ENCODE results near the gene LRRTM4. TPM values are rescaled to one million over a fixed set of nuclear protein-coding genes. Genes with fewer than 3 reads are reported as not detected.
A peak's percentile ranks its signal among the peaks of the same experiment; 100 is the strongest.
"Not testable (repeated sequence)": the region's sequence is repeated elsewhere in the genome, so short reads cannot be mapped to it uniquely, and the experiment has no call there.

The LRRTM4 gene
- total RNA-seq, 1 experiment from 2014 or later, result not detected

DNA sequence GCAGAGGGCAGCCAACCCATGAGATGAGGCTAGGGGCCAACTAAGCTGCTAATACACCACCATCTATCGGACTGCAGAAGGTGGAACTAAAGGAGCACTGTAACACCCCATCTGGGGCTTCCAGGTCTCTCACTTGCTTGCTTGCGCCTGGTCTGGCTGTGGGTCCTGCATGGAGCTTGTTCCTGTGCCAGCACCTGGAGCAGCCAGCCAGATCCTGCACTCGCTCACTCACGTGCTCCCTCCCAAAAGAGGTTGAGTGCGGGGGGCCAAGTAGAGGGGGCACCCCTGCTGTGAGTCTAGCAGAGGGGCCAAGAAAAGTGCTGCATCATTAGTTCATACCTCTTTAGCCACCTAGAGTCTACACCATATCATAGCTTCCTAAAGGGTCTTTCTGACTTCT lies 250.9 kb downstream of the LRRTM4 start:
- Histone ChIP-seq H3K27me3 (no peaks in the 10 kb centered on the region), H3K36me3 (no peaks in the 10 kb centered on the region), H3K9me3 (no peaks in the 10 kb centered on the region), H3K4me3 (no peak overlapping the region)
- DNase-seq, result no peak

DNA sequence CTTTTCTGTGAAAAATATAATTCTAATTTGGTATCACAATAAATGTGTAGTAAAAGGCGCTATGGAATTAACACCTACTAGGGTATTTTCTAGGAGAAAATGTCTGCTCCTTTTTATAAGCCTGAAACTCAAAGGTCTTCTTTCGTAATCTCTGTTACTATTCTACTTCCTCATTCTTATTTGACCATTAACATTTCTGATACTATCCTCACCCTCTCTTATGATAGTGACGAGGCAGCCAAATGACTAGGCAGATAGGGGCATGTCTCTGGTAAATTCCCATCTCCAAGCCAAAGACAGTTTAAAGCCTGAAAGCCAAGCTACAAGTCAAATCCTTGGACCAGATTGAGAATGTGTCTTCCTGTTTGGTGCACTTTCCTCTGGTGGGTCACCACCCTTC lies 251.7 kb downstream of the LRRTM4 start:
- H3K27me3 ChIP-seq, result no peaks in the 10 kb centered on the region
- H3K9me3 ChIP-seq, result no peaks in the 10 kb centered on the region
- peak; percentile 7 for DNase-seq
- H3K36me3 ChIP-seq, result no peaks in the 10 kb centered on the region
- H3K4me3 ChIP-seq, result no peak overlapping the region

DNA sequence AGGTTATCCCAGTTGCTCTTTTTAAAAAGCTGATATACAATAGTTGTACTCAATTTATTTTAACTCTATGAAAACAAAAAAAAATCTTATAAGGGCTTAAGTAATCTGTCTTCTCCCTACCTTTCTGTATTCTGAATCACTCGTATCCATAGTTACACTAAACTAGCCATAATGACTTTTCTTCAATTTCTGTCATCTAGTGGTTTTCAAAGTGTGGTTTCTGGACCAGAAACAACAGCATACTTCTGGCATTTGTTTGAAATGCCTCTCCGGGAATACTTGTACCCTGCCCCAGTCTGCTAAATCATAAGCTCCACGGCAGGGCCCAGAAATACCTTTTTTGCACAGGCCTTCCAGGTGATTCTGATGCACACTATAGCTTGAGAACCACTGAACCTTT lies 253.6 kb downstream of the LRRTM4 start:
- Histone ChIP-seq H3K4me3 (no peak overlapping the region), H3K27me3 (no peaks in the 10 kb centered on the region), H3K9me3 (no peaks in the 10 kb centered on the region), H3K36me3 (no peaks in the 10 kb centered on the region)
- no peak for DNase-seq

GRCh38 chr2:77232909-77233425 lies 289.2 kb downstream of the LRRTM4 start:
- no peaks in the 10 kb centered on the region for H3K36me3 ChIP-seq
- H3K27me3 ChIP-seq, result no peaks in the 10 kb centered on the region
- no peak overlapping the region for H3K4me3 ChIP-seq
- no peak for DNase-seq
- no peaks in the 10 kb centered on the region for H3K9me3 ChIP-seq

DNA sequence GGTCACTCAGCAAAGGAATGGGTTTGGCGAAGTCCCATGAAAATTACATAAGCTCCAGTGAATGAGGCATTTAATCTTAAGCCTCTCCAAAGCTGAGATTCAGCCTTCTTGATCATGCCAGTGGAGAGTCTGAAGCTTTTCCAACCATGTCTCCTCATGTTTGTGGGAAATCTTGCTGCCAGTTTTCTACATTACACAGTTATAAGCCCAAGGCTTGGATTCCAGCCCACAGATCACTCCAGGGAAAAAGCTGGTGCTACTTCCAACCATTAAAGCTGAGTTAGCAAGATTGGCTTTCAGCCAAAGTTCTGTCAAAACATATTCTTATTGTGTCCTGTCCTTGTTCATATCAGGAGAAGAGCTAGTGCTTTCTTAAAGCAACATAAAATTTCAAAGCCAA lies 293.8 kb downstream of the LRRTM4 start:
- DNase-seq, result peak; percentile 72
- Histone ChIP-seq H3K27me3 (no peaks in the 10 kb centered on the region), H3K36me3 (no peaks in the 10 kb centered on the region), H3K9me3 (no peaks in the 10 kb centered on the region), H3K4me3 (no peak overlapping the region)

DNA sequence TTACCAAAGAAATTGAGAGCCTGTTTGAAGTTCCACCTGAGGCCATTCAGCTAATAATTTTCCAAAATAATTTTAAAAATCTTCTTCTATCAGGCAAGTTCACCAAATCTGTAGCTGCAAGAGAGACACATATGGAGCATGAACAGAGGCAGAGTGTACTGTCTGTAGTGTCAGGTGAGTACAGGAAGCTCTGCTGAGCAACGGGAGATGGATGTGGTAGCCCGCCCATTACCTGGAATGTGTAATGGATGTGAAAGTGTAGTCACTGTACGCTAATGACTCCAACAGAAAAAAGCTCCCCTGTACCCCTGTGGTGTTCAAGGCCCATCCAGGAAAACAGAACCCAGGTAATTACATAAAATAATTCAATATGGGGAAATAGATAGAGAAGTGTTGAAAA lies 311.5 kb downstream of the LRRTM4 start:
- Histone ChIP-seq H3K36me3 (no peaks in the 10 kb centered on the region), H3K4me3 (no peak overlapping the region), H3K9me3 (no peaks in the 10 kb centered on the region), H3K27me3 (no peaks in the 10 kb centered on the region)
- no peak for DNase-seq

GRCh38 chr2:77207331-77207730 lies 314.8 kb downstream of the LRRTM4 start:
- Histone ChIP-seq H3K4me3 (no peak overlapping the region), H3K9me3 (no peaks in the 10 kb centered on the region), H3K36me3 (no peaks in the 10 kb centered on the region), H3K27me3 (no peaks in the 10 kb centered on the region)
- DNase-seq, result no peak

DNA sequence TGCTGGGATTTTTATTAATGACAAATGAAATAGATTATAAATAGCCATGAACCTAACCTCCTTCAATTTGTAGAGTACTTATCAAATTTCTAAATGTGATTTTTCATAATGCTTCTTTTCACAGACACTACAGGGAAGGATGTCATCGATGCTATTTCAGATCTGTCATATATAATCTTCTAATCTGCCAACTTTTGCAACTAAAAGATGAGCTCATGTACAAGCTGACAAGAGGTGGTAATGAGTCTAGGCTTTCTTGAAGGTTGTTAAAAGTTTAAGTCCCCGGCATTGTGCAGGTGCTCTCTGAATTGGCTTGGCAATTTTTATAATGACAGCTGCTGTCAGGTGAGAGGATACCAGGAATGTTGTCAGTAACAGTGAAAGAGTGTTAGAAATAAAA lies 320.4 kb downstream of the LRRTM4 start:
- Histone ChIP-seq H3K27me3 (no peaks in the 10 kb centered on the region; the same call in 1 of the 2 replicates), H3K4me3 (no peak overlapping the region), H3K36me3 (no peaks in the 10 kb centered on the region)

DNA sequence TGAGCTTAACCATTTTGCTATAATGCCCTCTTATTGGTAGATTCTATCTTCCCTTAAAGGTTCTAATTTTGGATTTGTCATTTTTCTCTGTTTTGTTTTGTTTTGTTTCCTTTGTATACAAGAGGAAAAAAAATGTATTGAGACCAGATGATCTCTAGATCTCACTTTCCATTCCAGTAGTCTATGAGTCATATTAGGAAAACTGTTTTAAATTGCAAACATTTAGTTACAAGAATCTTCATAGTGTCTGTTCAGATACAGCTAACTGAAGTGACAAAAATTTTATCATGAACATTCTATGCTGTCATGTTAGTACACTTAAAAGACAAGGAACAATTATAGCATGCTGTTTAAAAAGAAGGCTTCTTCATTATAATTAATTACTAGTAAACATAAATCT lies 322.8 kb downstream of the LRRTM4 start:
- Histone ChIP-seq H3K4me3 (no peak overlapping the region), H3K9me3 (no peaks in the 10 kb centered on the region), H3K36me3 (no peaks in the 10 kb centered on the region), H3K27me3 (no peaks in the 10 kb centered on the region; the same call in 1 of the 2 replicates)
- DNase-seq, result no peak

More for the DNA sequence above, 320.4 kb downstream of the LRRTM4 start:
- H3K9me3 ChIP-seq, result no peaks in the 10 kb centered on the region
- DNase-seq, result no peak

DNA sequence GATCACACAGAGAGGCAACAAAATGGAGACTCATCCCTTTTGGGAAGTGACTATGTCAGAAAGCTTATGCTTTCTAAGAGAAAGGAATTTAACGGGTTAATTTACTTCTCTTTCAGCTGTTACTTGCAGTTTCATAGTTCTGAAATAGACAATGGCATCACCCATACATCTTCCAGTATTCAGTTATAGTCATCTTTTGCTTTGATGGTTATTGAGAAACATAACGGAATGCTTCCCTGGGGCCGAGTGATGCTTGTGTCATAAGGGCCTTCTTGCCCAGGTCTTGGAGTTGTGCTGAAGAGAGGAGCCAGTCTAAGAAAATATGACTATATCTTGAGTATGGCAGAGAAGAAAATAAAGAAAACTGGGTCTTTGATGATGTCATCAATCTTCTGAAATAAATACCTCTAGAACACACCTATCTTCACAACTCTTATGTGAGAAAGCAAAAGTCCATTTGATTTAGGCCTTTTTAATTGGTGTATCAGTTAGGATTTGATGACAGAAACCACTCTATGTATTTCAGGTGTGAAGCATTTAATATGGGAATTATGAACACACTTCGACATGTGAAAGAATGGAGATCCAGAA lies 328.2 kb downstream of the LRRTM4 start:
- Histone ChIP-seq H3K27me3 (no peaks in the 10 kb centered on the region), H3K4me3 (no peak overlapping the region), H3K9me3 (no peaks in the 10 kb centered on the region), H3K36me3 (no peaks in the 10 kb centered on the region)
- DNase-seq, result no peak

DNA sequence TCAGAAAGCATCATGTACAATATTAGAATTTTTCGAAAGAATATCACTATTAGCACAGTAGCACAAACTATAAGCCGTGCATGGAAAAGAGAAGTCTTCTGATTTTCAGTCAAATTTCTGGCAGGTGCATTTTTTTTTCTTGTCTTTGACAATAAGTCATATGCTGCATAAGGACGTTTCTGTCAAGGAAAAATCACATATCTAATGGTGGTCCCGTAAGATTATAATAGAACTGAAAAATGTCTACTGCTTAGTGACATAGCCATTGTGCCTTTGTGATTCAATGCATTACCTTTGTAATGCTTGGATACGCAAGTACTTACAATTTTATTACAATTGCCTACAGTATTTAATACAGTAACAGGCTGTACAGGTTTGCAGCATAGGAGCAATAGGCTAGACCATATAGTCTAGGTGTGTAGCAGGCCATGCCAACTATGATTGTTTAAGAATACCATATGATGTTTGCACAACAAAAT lies 329.3 kb downstream of the LRRTM4 start:
- no peak for DNase-seq
- Histone ChIP-seq H3K4me3 (no peak overlapping the region), H3K27me3 (no peaks in the 10 kb centered on the region), H3K9me3 (no peaks in the 10 kb centered on the region), H3K36me3 (no peaks in the 10 kb centered on the region)

DNA sequence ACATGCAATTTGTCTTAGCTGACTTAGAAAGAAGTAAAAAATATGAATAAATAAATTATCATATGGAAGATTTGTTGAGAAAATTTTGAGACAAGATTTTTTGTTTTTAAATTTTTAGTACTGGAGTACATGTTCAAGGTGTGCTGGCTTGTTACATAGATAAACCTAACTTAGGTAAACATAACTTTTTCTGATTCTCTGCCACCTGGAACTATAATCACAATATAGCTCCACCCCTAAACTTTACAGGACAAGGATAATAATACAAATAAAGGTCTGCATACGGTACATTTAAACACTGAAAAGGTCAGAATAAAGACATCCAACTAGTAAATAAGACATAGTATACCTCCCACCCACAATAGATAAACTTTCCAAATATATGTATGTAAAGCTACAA lies 330.5 kb downstream of the LRRTM4 start:
- Histone ChIP-seq H3K9me3 (no peaks in the 10 kb centered on the region), H3K27me3 (no peaks in the 10 kb centered on the region), H3K4me3 (no peak overlapping the region), H3K36me3 (no peaks in the 10 kb centered on the region)
- no peak for DNase-seq

GRCh38 chr2:77190721-77191346 lies 331.3 kb downstream of the LRRTM4 start:
- no peak for DNase-seq
- no peaks in the 10 kb centered on the region for H3K36me3 ChIP-seq
- H3K27me3 ChIP-seq, result no peaks in the 10 kb centered on the region
- no peaks in the 10 kb centered on the region for H3K9me3 ChIP-seq
- H3K4me3 ChIP-seq, result no peak overlapping the region

DNA sequence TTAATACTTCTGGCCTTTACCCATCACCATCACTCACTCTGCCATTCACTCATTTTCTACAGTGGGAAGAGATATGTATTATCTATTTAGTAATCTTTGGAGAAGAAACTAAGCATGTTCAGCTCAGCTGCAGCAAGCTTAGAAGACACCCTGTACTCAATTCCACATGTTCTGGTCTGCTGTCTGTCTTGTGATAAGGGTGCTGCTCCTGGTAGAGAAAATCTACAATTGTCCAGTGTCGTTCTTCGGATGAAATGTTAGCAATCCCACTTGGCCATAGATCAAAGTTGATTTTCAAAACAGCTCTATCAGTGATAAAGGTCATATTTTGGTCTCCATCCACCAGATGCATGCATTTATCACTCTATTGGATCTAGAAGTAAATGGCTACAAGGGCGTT lies 337.1 kb downstream of the LRRTM4 start:
- Histone ChIP-seq H3K36me3 (no peaks in the 10 kb centered on the region), H3K4me3 (no peak overlapping the region), H3K9me3 (no peaks in the 10 kb centered on the region), H3K27me3 (no peaks in the 10 kb centered on the region)
- DNase-seq, result no peak

GRCh38 chr2:77179297-77179696 lies 342.9 kb downstream of the LRRTM4 start:
- no peak for DNase-seq
- Histone ChIP-seq H3K27me3 (no peaks in the 10 kb centered on the region), H3K36me3 (no peaks in the 10 kb centered on the region)

DNA sequence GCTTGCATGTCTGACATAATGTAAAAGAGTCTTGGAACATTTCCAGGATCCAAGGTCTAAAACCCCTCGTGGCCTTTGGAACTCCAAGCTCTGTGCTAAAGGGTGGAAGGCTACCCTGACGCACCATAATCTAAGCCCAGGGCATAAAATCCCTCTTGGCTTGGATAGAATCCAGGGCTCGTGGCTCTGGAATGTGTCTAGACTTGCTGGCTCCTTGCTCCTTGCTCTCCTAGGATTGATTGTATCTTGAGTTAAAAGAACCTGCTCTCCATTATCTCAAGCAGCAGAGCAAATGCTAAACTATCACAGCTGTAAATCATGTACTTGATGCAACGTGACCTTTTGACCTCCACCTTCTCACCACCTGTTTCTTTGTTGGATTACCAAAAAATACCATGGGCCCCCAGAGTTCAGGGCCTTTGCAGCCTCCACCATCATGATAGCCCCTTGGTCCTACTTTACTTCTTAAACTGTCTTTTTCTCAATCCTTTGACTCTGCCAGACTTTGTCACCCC lies 346.9 kb downstream of the LRRTM4 start:
- H3K4me3 ChIP-seq, H3K9me3 ChIP-seq, H3K27me3 ChIP-seq, DNase-seq, H3K36me3 ChIP-seq: not testable (repeated sequence)

More at GRCh38 chr2:77179297-77179696, 342.9 kb downstream of the LRRTM4 start:
- no peaks in the 10 kb centered on the region for H3K9me3 ChIP-seq
- H3K4me3 ChIP-seq, result no peak overlapping the region

- no peaks in the 10 kb centered on the region for H3K27me3 ChIP-seq
- no peak overlapping the region for H3K4me3 ChIP-seq
- H3K9me3 ChIP-seq, result no peaks in the 10 kb centered on the region
- no peak for DNase-seq
- no peaks in the 10 kb centered on the region for H3K36me3 ChIP-seq
Observed at GRCh38 chr2:77169426-77169825, 352.8 kb downstream of the LRRTM4 start.

DNA sequence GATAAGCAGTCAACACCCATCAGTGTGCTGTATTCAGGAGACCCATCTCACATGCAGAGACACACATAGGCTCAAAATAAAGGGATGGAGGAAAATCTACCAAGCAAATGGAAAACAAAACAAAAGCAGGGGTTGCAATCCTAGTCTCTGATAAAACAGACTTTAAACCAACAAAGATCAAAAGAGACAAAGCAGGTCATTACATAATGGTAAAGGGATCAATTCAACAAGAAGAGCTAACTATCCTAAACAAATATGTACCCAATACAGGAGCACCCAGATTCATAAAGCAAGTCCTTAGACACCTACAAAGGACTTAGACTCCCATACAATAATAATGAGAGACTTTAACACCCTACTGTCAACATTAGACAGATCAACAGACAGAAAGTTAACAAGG lies 358.2 kb downstream of the LRRTM4 start:
- not testable (repeated sequence) for H3K36me3 ChIP-seq, H3K9me3 ChIP-seq, H3K27me3 ChIP-seq, H3K4me3 ChIP-seq, DNase-seq
